HepG2 (cell line): ENCODE results near the gene WNT1. TPM values are rescaled to one million over a fixed set of nuclear protein-coding genes. Genes with fewer than 3 reads are reported as not detected.
A peak's percentile ranks its signal among the peaks of the same experiment; 100 is the strongest.

ENCODE experiments used
- DR1 ChIP-seq: sonication (generic); formaldehyde crosslinking; IDR thresholded peaks from 2 replicates; pipeline ENCODE4 v1.8.0; 2021; ENCODE audit warnings: mild to moderate bottlenecking, missing genetic modification reagents, inconsistent platforms
- GATAD1 ChIP-seq: IDR thresholded peaks from 2 replicates; pipeline ENCODE4 v1.6.1; 2016; ENCODE audit warnings: missing genetic modification reagents, missing compliant biosample characterization
- GTF2F1 ChIP-seq: fragments of 150-350 bp; IDR thresholded peaks from 2 replicates; pipeline ENCODE4 v1.6.1; 2014; ENCODE audit warnings: low read length
- PATZ1 ChIP-seq: sonication (generic); formaldehyde crosslinking; IDR thresholded peaks from 2 replicates; pipeline ENCODE4 v1.4.0; 2020; ENCODE audit warnings: missing genetic modification reagents
- RNF219 ChIP-seq: sonication (generic); formaldehyde crosslinking; IDR thresholded peaks from 2 replicates; pipeline ENCODE4 v1.5.0; 2020; ENCODE audit warnings: mild to moderate bottlenecking, missing genetic modification reagents
- SOX6 ChIP-seq, 2 experiments: fragments of 450-650 bp in 1 of 2; sonication (generic) in 1 of 2; formaldehyde crosslinking in 1 of 2; IDR thresholded peaks; 2 replicates each; pipeline versions ENCODE4 v1.4.0 to v1.6.1; 2017 to 2020; ENCODE audit warnings: antibody characterized with exemption in 1 of 2, mild to moderate bottlenecking in 1 of 2, missing genetic modification reagents in 1 of 2
- ZNF407 ChIP-seq: sonication (generic); formaldehyde crosslinking; IDR thresholded peaks from one replicate; pipeline ENCODE4 v1.5.1; 2020; ENCODE audit warnings: mild to moderate bottlenecking, missing genetic modification reagents; ENCODE audit errors: not compliant biosample characterization
- polyA plus RNA-seq, 8 experiments: library from polyadenylated mRNA; depleted of rRNA in 3 of 8; stranded (reverse) in 7 of 8; unstranded in 1 of 8; fragments of >200 nt; fragmentation: Illumina TruSeq in 4 of 8; extraction: Trizol in 4 of 8; gene quantifications; 2 replicates each; pipeline versions ENCODE4 v1.2.1 to v1.2.3, GENCODE V29; 2011 to 2016; ENCODE audit warnings: low read depth in 4 of 8, missing spikeins in 1 of 8, mixed read lengths in 1 of 8; ENCODE audit not compliant: insufficient read depth in 1 of 8
- total RNA-seq, 5 experiments: library from RNA; depleted of rRNA; stranded (reverse); fragments of >200 nt; fragmentation: Illumina TruSeq; extraction: Trizol; gene quantifications; 2 replicates each; pipeline ENCODE4 v1.2.3, GENCODE V29; 2016; ENCODE audit warnings: low read depth in 1 of 5
- TF ChIP-seq, protein P1 (sequence below): sonication (generic); formaldehyde crosslinking; IDR thresholded peaks from 2 replicates; pipeline ENCODE4 v1.8.0; 2022; ENCODE audit warnings: missing genetic modification reagents, mild to moderate bottlenecking, borderline replicate concordance
- TF ChIP-seq, protein P2 (sequence below): sonication (generic); formaldehyde crosslinking; IDR thresholded peaks from 2 replicates; pipeline ENCODE4 v1.4.0; 2020; ENCODE audit warnings: mild to moderate bottlenecking, low read depth, missing genetic modification reagents

Gene WNT1
- total and polyA plus RNA-seq, 2 of the 13 experiments (the other 11 are each of a cell fraction or from before 2014, with no cell fraction given), result not detected

DNA sequence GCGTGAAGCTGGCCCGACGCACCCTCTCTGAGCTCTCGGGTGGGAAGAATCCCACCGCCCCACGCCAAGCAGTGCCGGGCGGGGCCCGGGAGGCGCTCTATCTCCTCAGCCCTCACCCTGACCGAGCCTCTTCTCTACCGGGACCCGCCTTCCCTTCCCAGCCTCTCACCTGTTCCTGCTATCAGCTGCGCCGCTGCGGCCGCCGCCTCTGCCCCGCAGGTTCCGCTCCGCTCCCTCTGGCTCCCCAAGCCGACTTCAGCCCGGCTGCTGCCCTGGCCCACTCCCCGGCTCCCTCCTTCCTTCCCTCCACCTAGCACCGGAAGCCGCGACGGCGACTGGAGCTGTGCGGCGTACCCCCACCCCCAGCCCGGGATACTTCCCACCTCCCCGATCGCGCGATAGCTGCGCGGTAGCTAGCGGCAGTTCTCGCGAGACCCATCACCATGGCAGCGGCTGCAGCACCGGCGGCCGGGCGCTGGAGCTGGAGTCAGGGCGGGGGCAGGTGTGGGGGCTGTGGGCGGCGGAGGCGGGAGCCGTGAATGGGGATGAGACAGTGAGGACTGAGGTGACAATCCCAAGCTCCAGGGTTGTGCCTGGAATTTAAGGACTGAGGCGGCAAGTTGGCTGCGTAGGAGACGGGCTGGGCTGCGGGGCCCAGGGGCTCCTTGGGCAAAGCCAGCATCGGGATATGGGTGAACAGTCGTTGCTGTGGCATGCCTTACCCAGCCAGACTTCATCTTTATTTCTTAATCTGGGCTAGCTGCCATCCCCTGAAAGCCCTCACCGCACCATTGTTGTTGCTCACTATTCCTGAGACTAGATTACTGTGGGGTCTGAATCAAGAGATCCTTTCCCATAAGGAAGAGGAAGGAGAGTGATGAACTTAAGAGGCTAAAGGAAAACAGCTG lies 20.7 kb upstream of the WNT1 start, which contains the start of gene ARF3 (continued):
- peak; percentile 80; the same call in 1 of the 2 replicates for TF ChIP-seq PATZ1 (CRISPR knock-in tag)
- TF ChIP-seq RNF219 (CRISPR knock-in tag), result no peak
- TF ChIP-seq, protein P1, sequence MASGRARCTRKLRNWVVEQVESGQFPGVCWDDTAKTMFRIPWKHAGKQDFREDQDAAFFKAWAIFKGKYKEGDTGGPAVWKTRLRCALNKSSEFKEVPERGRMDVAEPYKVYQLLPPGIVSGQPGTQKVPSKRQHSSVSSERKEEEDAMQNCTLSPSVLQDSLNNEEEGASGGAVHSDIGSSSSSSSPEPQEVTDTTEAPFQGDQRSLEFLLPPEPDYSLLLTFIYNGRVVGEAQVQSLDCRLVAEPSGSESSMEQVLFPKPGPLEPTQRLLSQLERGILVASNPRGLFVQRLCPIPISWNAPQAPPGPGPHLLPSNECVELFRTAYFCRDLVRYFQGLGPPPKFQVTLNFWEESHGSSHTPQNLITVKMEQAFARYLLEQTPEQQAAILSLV (CRISPR knock-in tag), result peak; percentile 24; the same call in 1 of the 2 replicates
- TF ChIP-seq DR1 (CRISPR knock-in tag), result peak; percentile 66
- TF ChIP-seq GATAD1, result peak; percentile 86
- peak; percentile 55 for TF ChIP-seq ZNF407 (CRISPR knock-in tag)
- no peak for TF ChIP-seq GTF2F1
- TF ChIP-seq SOX6 (IDR thresholded peaks at IDR 0.05), result no peak
- no peak for TF ChIP-seq SOX6 (CRISPR knock-in tag; IDR thresholded peaks at IDR 0.05)
- TF ChIP-seq, protein P2, sequence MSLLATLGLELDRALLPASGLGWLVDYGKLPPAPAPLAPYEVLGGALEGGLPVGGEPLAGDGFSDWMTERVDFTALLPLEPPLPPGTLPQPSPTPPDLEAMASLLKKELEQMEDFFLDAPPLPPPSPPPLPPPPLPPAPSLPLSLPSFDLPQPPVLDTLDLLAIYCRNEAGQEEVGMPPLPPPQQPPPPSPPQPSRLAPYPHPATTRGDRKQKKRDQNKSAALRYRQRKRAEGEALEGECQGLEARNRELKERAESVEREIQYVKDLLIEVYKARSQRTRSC (CRISPR knock-in tag), result no peak
